RCC 7860 (cell line): ENCODE data around the gene CYGB.
"Not testable (repeated sequence)": the region's sequence is repeated elsewhere in the genome, so short reads cannot be mapped to it uniquely, and the experiment has no call there.

Experiments used
- DNase-seq: peaks from one replicate; pipeline ENCODE4 v3.0.0-alpha.2; 2015; ENCODE audit warnings: low spot score
- FAIRE-seq: peaks from 2 replicates; lab custom pipeline; 2012; peaks lifted over from hg19 to GRCh38; lab: Jason Lieb, UNC

Gene CYGB

GRCh38 chr17:76567634-76568432, 30.3 kb upstream of the CYGB start:
- FAIRE-seq (no peak), DNase-seq (no peak)

DNA sequence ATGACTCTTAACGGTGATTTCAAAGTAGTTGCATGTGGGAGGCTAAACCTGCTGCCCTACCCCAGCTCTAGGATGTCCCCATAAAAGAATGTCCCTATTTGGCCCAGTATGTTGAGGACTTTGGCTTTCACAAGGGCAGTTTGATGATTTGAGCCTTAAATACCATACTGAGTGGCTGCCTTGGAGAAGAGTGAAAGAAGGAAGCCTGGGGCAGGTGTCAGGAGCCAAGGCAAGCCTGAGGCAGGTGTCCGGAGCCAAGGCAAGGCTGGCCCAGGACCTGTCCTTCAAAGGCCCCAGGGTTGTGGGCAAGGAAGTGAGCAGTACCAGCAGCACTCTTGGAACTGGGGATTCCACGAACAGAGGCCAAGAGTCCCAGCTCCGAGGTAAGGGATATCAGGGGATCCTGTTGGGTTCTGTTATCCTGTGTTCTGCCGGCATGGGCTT, 29.5 kb upstream of the CYGB start:
- FAIRE-seq (no peak), DNase-seq (no peak)

DNA sequence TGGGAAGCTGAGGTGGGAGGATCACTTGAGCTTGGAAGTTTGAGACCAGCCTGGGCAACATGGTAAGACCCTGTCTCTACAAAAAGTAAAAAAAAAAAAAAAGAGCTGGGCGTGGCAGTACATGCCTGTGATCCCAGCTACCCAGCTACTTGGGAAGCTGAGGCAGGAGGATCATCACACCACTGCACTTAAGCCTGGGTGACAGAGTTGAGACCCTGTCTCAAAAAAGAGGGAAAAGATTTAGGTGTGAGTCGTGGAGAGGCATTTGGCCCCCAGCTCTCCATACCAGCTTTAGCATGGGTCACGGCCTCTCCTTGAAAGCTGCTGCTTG, 29.1 kb upstream of the CYGB start:
- FAIRE-seq (no peak), DNase-seq (no peak)

GRCh38 chr17:76565728-76566612, 28.5 kb upstream of the CYGB start:
- FAIRE-seq: no peak

GRCh38 chr17:76564991-76565727, 27.6 kb upstream of the CYGB start:
- peak; percentile 82 for DNase-seq
- not testable (repeated sequence) for FAIRE-seq

More at GRCh38 chr17:76565728-76566612, 28.5 kb upstream of the CYGB start:
- DNase-seq: no peak

GRCh38 chr17:76563359-76563758, 25.9 kb upstream of the CYGB start:
- DNase-seq, FAIRE-seq: not testable (repeated sequence)

GRCh38 chr17:76562734-76563148, 25.2 kb upstream of the CYGB start:
- FAIRE-seq (no peak), DNase-seq (no peak)

GRCh38 chr17:76561799-76562268, 24.3 kb upstream of the CYGB start:
- DNase-seq (peak; percentile 52), FAIRE-seq (no peak)

DNA sequence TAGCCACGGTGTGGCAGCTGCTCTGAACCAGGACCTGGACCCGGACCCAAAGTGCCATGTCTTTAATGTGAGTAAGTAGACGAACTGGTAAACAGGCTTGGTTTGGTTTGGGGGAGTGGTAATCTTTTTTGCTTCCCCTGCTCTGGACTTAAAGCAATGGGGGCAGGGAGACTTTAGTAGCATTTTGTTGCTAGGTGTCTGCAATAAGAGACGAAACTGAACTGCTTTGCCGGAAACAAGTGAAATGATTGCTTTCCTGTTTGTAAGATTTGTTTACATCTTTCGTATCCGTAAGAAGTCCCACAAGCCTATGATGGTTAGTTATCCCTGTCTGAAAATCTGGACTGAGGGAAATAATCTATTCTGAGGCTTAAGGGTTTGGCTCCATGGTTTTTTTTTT, 23.8 kb upstream of the CYGB start:
- DNase-seq: no peak
- FAIRE-seq: no peak

DNA sequence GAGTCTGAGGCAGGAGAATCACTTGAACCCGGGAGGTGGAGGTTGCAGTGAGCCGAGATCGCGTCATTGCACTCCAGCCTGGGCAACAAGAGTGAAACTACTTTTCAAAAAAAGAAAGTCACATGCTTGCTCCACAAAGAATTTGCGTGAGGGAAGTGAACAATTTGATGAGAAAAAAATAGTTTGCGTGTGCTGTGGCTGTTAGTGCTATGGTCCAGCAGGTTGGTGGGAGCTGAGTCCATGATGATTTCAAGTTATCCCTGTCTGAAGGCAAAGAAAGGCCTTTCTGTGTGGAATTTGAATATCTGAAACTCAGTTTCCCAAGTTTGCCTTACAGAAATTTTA, 23.3 kb upstream of the CYGB start:
- FAIRE-seq (no peak), DNase-seq (no peak)

DNA sequence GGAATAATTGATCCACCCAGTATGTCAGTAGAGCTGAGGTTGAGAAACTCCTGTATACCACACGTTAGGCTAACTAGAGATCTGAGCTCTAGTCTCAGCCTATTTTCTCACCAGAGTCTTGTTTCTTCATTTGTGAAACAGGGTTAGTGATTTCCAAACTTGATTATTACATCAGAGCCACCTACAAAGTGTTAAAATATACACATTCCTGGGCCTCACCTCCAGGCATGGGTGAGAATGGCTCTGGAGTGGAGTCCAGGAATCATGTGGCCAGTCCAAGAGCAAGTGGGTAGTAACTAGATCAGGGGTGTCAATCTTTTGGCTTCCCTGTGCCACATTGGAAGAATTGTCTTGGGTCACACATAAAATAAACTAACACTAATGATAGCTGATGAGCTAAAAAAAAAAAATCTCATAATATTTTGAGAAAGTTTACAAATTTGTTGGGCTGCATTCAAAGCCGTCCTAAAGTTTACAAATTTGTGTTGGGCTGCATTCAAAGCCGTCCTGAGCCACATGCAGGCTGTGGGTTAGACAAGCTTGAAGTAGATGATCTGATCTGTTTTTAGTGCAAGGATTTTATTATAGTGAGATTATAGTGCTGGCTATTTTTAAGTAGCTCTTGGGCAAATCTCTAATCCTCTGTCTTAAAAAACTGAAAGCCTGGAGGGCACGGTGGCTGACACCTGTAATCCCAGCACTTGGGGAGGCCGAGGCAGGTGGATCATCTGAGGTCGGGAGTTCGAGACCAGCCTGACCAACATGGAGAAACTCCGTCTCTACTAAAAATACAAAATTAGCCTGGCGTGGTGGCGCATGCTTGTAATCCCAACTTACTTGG, 22.7 kb upstream of the CYGB start:
- no peak for DNase-seq
- FAIRE-seq: no peak

DNA sequence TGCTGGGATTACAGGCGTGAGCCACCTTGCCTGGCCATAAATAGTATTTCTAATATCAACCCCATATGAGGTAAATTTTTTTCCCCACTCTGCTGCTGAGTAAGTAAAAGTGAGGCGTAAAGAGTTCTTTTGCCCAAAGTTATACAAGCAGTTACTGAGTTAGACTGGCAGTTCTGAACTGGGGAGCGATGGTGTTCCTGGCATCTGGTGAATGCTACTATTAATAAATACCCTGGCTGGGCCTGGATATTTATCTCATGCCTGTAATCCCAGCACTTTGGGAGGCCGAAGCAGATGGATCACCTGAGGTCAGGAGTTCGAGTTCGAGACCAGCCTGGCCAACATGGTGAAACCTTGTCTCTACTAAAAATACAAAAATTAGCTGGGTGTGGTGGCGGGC, 22.0 kb upstream of the CYGB start:
- not testable (repeated sequence) for FAIRE-seq

GRCh38 chr17:76558198-76559095, 20.9 kb upstream of the CYGB start:
- DNase-seq: peak; percentile 25
- FAIRE-seq: no peak

More for the DNA sequence above, 22.0 kb upstream of the CYGB start:
- not testable (repeated sequence) for DNase-seq

DNA sequence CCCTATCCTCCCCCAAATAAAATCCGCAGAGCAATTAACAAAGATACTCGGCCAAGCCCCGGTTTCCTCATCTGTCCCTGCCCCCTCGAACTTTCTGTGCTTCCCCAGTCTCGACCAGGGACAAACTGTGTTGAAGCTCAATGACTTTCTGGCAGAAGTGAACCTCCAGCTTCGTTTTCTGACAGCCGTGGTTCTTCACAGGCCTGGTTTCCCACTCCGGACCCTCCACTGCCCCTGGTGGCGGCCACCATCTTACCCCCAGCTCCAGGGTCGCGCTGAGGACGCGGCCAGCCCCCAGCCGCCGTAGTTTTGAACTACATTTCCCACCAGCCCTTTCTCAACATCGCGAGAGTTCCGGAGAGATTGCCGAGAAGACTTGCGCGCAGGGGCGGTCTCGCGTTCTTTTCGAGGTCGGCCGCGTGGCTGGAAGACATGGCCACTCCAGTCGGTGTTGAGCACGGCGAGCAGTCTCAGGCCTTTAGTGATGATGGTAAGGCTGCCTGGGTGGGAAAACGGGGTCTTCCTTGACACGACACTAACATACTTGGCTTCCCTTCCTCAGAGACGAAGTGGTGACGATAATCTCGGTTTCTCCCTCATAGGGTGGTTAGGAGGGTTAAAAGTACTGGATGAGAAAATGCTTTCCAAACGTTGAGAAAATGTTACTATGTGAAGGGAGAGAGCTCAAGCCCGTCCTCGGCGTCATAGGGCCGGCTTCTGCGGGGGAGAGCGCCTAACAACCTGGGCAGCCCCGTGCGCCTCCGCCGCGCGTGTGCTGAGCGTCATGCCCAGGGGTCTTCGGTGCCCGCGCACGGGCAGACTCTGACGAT, 20.1 kb upstream of the CYGB start:
- peak; percentile 30 for FAIRE-seq

GRCh38 chr17:76556765-76557367, 19.4 kb upstream of the CYGB start:
- DNase-seq (no peak), FAIRE-seq (no peak)

More for the DNA sequence above, 20.1 kb upstream of the CYGB start:
- DNase-seq: peak; percentile 92

DNA sequence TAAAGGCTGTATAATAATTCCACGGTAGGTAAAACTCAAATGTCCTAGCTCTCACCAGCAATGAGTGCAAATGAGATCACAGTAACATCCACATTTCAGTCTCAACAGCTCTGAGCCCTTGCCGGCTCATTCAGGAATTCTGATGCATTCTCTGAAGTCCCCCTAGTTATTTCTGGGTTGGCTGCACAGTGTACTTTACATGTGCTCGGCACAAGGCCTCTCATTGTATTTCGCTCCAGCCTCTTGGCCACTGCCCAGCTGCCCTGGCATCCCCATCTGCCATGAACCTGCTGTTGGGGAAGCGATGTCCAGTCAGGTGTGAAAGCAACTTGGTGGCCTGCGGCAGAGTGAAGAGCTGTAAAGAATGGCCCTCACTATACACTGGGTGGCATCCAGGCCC, 16.6 kb upstream of the CYGB start:
- DNase-seq (no peak), FAIRE-seq (no peak)

DNA sequence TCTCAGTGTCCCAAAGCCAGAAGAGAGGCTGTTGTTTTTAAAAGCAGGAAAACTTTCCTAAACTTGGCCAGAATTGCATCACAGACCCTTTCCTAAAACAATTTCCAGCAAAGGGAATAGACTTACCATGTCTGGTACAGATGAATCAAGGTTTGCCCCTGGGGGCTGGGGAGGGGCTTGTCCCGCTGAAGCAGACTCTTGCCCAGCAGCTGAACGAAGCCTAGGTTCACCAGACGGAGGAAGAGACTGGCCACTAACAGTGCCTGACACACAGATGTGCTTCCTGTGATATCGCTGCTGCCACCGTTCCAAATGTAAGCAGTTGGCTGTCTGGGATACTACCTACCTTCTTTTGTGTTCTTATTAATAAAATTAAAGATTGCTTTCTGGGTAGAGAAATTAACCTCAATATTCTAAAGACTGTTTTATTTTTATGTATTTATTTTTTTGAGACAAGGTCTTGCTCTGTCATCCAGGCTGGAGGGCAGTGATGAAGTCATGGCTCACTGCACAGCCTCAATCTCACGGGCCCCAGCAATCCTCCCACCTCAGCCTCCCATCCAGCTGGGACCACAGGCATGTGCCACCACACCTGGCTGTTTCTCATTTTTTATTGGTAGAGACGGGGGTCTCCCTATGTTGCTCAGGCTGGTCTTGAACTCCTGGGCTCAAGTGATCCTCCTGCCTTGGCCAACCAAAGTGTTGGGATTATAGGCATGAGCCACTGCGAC, 15.8 kb upstream of the CYGB start:
- DNase-seq (no peak), FAIRE-seq (no peak)
